Mesendoderm (in vitro differentiated cells): ENCODE data around the gene LCAT.

Experiments
- DNase-seq: peaks from one replicate; pipeline ENCODE4 v3.0.0; 2013
- H2AK5ac ChIP-seq: 2 replicates; pipeline ENCODE4 v1.6.1; 2013; ENCODE audit warnings: low read length, inconsistent platforms
- H2BK120ac ChIP-seq: 2 replicates; pipeline ENCODE4 v1.6.1; 2013; ENCODE audit warnings: low read depth, mild to moderate bottlenecking, low read length, moderate library complexity, mixed read lengths
- H2BK15ac ChIP-seq: replicated peaks from 2 replicates; pipeline ENCODE4 v1.6.1; 2013; ENCODE audit warnings: low read depth, mild to moderate bottlenecking, moderate library complexity
- H2BK5ac ChIP-seq: 2 replicates; pipeline ENCODE4 v1.6.1; 2013; ENCODE audit warnings: low read length, inconsistent platforms
- H3K18ac ChIP-seq: 2 replicates; pipeline ENCODE4 v1.6.1; 2013; ENCODE audit warnings: mild to moderate bottlenecking, low read length, mixed read lengths
- H3K23ac ChIP-seq: one replicate; pipeline ENCODE4 v1.6.1; 2013; ENCODE audit warnings: low read length
- H3K27ac ChIP-seq: 2 replicates; pipeline ENCODE4 v1.5.1; 2013; ENCODE audit warnings: low read depth, mild to moderate bottlenecking, inconsistent platforms, low read length, moderate library complexity
- H3K27me3 ChIP-seq: 2 replicates; pipeline ENCODE4 v1.6.1; 2013; ENCODE audit warnings: low read length, control low read depth, mild to moderate bottlenecking, inconsistent platforms; ENCODE audit not compliant: insufficient read depth, poor library complexity
- H3K36me3 ChIP-seq: 2 replicates; pipeline ENCODE4 v1.6.1; 2013; ENCODE audit warnings: low read length, inconsistent platforms; ENCODE audit not compliant: control insufficient read depth, insufficient read depth
- H3K4ac ChIP-seq: one replicate; pipeline ENCODE4 v1.6.1; 2013; ENCODE audit warnings: low read depth, mild to moderate bottlenecking, low read length, moderate library complexity
- H3K4me1 ChIP-seq: 2 replicates; pipeline ENCODE4 v1.6.1; 2013; ENCODE audit warnings: low read depth, low read length, inconsistent platforms; ENCODE audit not compliant: control insufficient read depth
- H3K4me2 ChIP-seq: 2 replicates; pipeline ENCODE4 v1.6.1; 2013; ENCODE audit warnings: low read length
- H3K4me3 ChIP-seq: 2 replicates; pipeline ENCODE4 v1.5.1; 2013; ENCODE audit warnings: mild to moderate bottlenecking, low read length
- H3K56ac ChIP-seq: one replicate; pipeline ENCODE4 v1.6.1; 2013; ENCODE audit warnings: low read length
- H3K79me1 ChIP-seq: 2 replicates; pipeline ENCODE4 v1.6.1; 2013; ENCODE audit warnings: low read length, inconsistent platforms
- H3K79me2 ChIP-seq: 2 replicates; pipeline ENCODE4 v1.6.1; 2013; ENCODE audit warnings: mild to moderate bottlenecking, low read length; ENCODE audit not compliant: control insufficient read depth, insufficient read depth
- H3K9ac ChIP-seq: 2 replicates; pipeline ENCODE4 v1.6.1; 2013; ENCODE audit warnings: low read length, inconsistent platforms
- H4K5ac ChIP-seq: one replicate; pipeline ENCODE4 v1.6.1; 2013; ENCODE audit warnings: low read length
- H4K8ac ChIP-seq: one replicate; pipeline ENCODE4 v1.6.1; 2013; ENCODE audit warnings: low read depth, mild to moderate bottlenecking, control low read depth, low read length, moderate library complexity
- WGBS: extraction: QIAGEN DNeasy Blood & Tissue Kit; methylation state at CpG from one replicate; pipeline ENCODE4 v1.1.7; 2013; ENCODE audit warnings: low lambda C conversion rate, missing lambda C conversion rate; ENCODE audit not compliant: insufficient coverage; ENCODE audit errors: extremely low coverage; 5-methylcytosine and 5-hydroxymethylcytosine counted together

Gene LCAT

DNA sequence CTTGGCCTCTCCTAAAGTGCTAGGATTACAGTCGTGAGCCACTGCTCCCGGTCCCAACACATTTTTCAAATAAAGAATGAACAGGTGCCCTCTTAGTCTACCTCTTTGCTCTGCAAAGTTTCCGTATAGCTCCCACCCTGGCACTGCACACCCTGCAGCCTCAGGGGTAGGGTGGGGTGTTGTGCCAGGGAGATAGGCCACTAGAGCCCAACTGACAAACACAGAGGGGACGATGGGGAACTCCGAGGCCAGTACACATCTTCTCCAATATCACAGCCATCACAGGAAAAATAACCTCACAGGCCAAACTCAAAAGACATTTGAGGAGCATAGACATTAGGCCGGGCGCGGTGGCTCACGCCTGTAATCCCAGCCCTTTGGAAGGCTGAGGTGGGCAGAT is 27.2 kb upstream of the LCAT start:
- peaks cover 15% of the 10 kb centered on the region for H3K79me2 ChIP-seq
- no peak overlapping the region for H2BK15ac ChIP-seq
- H3K56ac ChIP-seq, result no peak overlapping the region
- H3K9ac ChIP-seq, result no peak overlapping the region
- no peak overlapping the region for H3K4me2 ChIP-seq
- H3K79me1 ChIP-seq, result peaks cover 15% of the 10 kb centered on the region
- H3K4me1 ChIP-seq, result peaks cover 8% of the 10 kb centered on the region
- DNase-seq, result no peak
- no peak overlapping the region for H3K4ac ChIP-seq
- no peak overlapping the region for H3K27ac ChIP-seq
- H2BK120ac ChIP-seq, result no peak overlapping the region
- no CpG with 5 or more reads among the region's 9 CpGs for WGBS
- no peak overlapping the region for H3K4me3 ChIP-seq
- H4K8ac ChIP-seq, result no peak overlapping the region
- H4K5ac ChIP-seq, result no peak overlapping the region
- no peak overlapping the region for H2AK5ac ChIP-seq
- no peak overlapping the region for H3K23ac ChIP-seq
- H3K18ac ChIP-seq, result no peak overlapping the region
- no peaks in the 10 kb centered on the region for H3K36me3 ChIP-seq
- no peaks in the 10 kb centered on the region for H3K27me3 ChIP-seq
- H2BK5ac ChIP-seq, result no peak overlapping the region

DNA sequence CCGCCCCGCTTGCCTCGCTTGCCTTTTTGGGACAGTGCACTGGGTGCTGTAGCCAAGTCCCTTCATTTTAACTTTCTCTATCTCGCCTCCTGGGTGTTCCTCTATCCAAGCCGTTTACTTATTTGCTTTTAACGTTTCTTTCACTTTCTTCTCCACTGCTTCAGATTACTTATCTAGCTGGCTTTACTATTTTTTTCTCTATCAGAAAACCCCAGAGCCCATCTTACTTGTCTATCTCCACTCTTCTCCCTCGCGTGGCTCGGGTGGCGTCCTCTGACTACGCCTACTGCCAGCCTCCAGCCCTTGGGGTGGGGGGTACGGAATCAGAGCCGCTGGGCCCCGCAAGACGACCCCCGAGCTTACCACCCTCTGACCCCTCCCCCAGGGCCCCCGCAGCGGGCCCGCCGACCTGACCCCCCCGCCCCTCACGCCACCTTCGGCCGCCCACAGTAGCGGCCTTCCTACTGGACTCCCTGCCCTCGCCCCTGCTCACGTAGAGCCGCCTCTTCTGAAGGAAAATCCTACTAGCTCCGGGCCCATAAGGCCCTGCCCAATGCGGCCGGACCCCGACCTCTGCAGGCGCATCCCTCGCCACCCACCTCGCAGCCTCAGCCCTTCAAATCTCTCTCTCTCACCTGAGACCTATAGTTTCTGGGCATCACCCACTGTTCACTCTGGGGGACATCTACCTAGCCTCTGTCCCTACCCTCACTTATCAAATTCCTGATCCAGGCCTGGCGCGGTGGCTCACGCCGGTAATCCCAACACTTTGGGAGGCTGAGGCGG is 25.5 kb upstream of the LCAT start:
- H3K9ac ChIP-seq, result peak overlapping the region; percentile 64
- H3K79me2 ChIP-seq, result peaks cover 18% of the 10 kb centered on the region
- peaks cover 8% of the 10 kb centered on the region for H3K4me1 ChIP-seq
- H3K4me2 ChIP-seq, result peak overlapping the region; percentile 5
- H3K18ac ChIP-seq, result peak overlapping the region; percentile 82
- H3K23ac ChIP-seq, result no peak overlapping the region
- H4K5ac ChIP-seq, result no peak overlapping the region
- no peak overlapping the region for H2BK120ac ChIP-seq
- H3K4me3 ChIP-seq, result no peak overlapping the region
- no peak overlapping the region for H2BK5ac ChIP-seq
- H3K27ac ChIP-seq, result peak overlapping the region; percentile 71
- no peaks in the 10 kb centered on the region for H3K27me3 ChIP-seq
- no CpG with 5 or more reads among the region's 40 CpGs for WGBS
- peak overlapping the region; percentile 82 for H3K56ac ChIP-seq
- peak overlapping the region; percentile 17 for H3K4ac ChIP-seq
- no peak overlapping the region for H2AK5ac ChIP-seq
- no peaks in the 10 kb centered on the region for H3K36me3 ChIP-seq
- peak overlapping the region; percentile 87 for H4K8ac ChIP-seq
- peak; percentile 65 for DNase-seq
- H3K79me1 ChIP-seq, result peaks cover 22% of the 10 kb centered on the region
- H2BK15ac ChIP-seq, result no peak overlapping the region

DNA sequence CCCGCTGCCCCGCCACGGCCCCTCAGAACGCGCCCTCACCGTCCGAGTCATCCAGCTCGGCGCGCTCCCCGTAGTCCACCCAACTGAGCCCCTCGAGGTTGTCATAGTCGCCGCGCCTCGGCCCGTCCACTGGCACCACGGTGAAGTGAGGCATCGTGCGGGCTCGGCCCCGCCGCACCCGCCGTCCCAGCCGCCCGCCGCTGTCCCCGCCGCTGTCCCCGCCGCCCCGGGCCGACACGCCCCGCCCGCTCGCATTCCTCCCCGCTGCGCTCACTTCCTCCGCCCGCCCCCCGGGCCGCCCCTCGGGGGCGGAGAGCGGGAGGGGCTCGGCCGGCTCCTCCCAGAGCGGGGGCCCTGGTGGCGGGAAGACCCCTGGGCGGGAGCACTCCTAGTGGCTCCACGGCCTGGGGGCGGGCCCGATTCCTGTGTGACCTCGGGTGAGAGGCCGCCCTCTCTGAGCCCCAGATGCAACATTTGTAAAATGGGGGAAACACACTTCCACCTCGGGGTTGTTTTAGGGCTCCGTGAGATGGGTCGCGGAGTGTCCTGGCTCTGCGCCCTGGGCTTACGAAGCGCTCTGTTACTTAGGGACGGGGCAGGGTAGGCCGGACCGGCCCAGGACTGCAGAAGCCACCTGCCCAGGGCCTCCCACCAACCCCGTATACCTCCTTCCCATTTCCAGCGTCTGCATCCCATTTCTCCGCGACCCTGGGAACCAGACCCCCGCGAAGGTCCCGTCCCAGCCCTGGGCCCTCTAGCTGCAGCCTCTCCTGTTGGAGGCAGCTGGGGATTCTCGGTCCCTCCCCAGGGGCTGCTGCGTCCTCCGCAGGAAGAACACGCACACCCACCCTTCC is 24.7 kb upstream of the LCAT start, which contains the start of gene SLC12A4:
Gene SLC12A4, minus strand, starts transcription at position 238 of the 854 bp plus-strand sequence. Its CDS starts 84 bp downstream, at position 154.
- H3K56ac ChIP-seq, result peak within 1 kb of the TSS; percentile 100
- peak within 1 kb of the TSS; percentile 30 for H2BK120ac ChIP-seq
- H2AK5ac ChIP-seq, result peak within 1 kb of the TSS; percentile 19
- peak within 1 kb of the TSS; percentile 91 for H3K4me2 ChIP-seq
- peak within 1 kb of the TSS; percentile 96 for H3K9ac ChIP-seq
- peaks cover 18% of the 10 kb centered on the region for H3K79me2 ChIP-seq
- peak within 1 kb of the TSS; percentile 94 for H3K23ac ChIP-seq
- peak within 1 kb of the TSS; percentile 90 for H3K4ac ChIP-seq
- peak within 1 kb of the TSS; percentile 90 for H4K5ac ChIP-seq
- no peak within 1 kb of the TSS for H2BK5ac ChIP-seq
- peaks cover 8% of the 10 kb centered on the region for H3K4me1 ChIP-seq
- H2BK15ac ChIP-seq, result no peak within 1 kb of the TSS
- no peaks in the 10 kb centered on the region for H3K36me3 ChIP-seq
- peak within 1 kb of the TSS; percentile 88 for H3K4me3 ChIP-seq
- H3K79me1 ChIP-seq, result peaks cover 24% of the 10 kb centered on the region
- H3K18ac ChIP-seq, result peak within 1 kb of the TSS; percentile 95
- H3K27ac ChIP-seq, result peak within 1 kb of the TSS; percentile 76
- H3K27me3 ChIP-seq, result no peaks in the 10 kb centered on the region
- DNase-seq, result peak; percentile 93
- H4K8ac ChIP-seq, result no peak within 1 kb of the TSS
- WGBS, result no CpG with 5 or more reads among the region's 78 CpGs

DNA sequence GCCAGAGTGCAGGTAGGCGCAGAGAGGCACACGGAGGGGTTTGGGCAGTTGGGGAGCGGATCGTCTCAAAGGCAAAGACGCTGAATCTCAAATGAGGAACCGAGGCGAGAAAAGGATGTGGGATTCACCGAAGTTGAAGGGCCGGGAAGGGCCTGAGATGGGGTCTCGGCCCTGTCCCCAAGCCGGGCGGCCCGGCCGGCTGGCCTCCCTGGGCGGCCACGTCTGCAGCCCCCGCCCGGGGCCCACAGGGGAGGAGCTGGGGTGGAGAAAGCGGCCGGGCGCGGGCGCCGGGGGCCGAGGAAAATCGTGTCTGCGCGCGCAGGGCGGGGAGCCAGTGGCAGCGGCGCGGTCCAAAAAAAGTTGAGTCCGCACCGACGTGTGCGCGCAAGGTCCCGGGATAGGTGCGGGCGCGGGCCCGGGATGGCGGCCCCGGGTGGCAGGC is 24.1 kb upstream of the LCAT start:
- DNase-seq, result peak; percentile 35
- peak overlapping the region; percentile 76 for H3K27ac ChIP-seq
- H3K4ac ChIP-seq, result peak overlapping the region; percentile 90
- peak overlapping the region; percentile 95 for H3K18ac ChIP-seq
- H2BK5ac ChIP-seq, result no peak overlapping the region
- peaks cover 8% of the 10 kb centered on the region for H3K4me1 ChIP-seq
- H2BK120ac ChIP-seq, result no peak overlapping the region
- peak overlapping the region; percentile 100 for H3K56ac ChIP-seq
- H3K9ac ChIP-seq, result peak overlapping the region; percentile 96
- peak overlapping the region; percentile 91 for H3K4me2 ChIP-seq
- peaks cover 24% of the 10 kb centered on the region for H3K79me1 ChIP-seq
- no CpG with 5 or more reads among the region's 45 CpGs for WGBS
- H3K27me3 ChIP-seq, result no peaks in the 10 kb centered on the region
- peak overlapping the region; percentile 94 for H3K23ac ChIP-seq
- peak overlapping the region; percentile 88 for H3K4me3 ChIP-seq
- H2AK5ac ChIP-seq, result peak overlapping the region; percentile 19
- H4K8ac ChIP-seq, result no peak overlapping the region
- H3K36me3 ChIP-seq, result no peaks in the 10 kb centered on the region
- no peak overlapping the region for H4K5ac ChIP-seq
- H2BK15ac ChIP-seq, result no peak overlapping the region
- peaks cover 18% of the 10 kb centered on the region for H3K79me2 ChIP-seq

DNA sequence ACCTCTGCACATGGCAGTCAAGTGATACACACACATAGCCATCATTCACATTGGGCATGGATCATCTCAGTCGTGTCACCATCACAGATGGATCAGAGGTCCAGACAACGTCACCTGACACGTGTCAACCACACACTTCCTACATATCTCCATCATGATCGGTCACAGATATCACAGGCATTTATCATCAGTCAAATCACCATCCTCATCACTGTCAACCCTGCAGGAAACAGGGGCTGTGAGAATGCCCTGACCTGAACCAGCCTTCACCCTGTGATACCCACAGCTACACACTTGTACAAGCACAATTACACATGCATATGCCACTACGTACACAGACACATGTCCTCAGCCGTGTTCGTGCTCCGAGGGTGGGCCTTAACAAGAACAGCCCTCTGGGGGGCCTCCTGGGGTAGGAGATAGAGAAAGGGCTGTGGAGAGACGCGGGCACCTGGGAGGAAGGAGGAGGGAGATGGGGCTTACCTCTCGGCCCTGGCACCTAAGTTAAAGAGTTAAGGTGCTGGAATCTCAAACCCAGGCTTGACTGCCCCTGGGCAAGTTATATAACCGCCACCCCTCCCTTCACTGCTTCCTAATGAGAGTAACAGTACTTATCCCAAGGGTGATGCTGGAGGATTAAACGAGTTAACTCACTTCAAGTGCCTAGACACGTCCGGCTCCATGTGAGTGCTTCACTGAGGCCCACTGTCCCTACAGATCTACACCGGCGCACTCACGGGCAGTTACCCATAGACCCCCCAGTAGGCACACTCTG is 23.4 kb upstream of the LCAT start:
- Histone ChIP-seq H3K56ac (peak overlapping the region; percentile 100), H3K4me2 (peak overlapping the region; percentile 91), H3K27ac (peak overlapping the region; percentile 76), H2BK15ac (no peak overlapping the region), H3K18ac (peak overlapping the region; percentile 95), H3K9ac (peak overlapping the region; percentile 96), H3K79me1 (peaks cover 24% of the 10 kb centered on the region), H3K23ac (no peak overlapping the region), H3K4me1 (peaks cover 8% of the 10 kb centered on the region), H3K4me3 (peak overlapping the region; percentile 88), H3K27me3 (no peaks in the 10 kb centered on the region), H3K79me2 (peaks cover 18% of the 10 kb centered on the region), H2BK120ac (no peak overlapping the region), H2AK5ac (peak overlapping the region; percentile 19), H4K5ac (no peak overlapping the region), H4K8ac (no peak overlapping the region), H3K36me3 (no peaks in the 10 kb centered on the region), H2BK5ac (no peak overlapping the region), H3K4ac (peak overlapping the region; percentile 90)
- no CpG with 5 or more reads among the region's 18 CpGs for WGBS
- DNase-seq, result peak; percentile 33
